GM18858 (cell line): ENCODE data around the gene SRC.

Source experiments
- ATAC-seq: cut with Tn5 transposase; IDR thresholded peaks from one replicate; pipeline ENCODE4 v1.9.1; 2021; ENCODE audit not compliant: unreplicated experiment

Gene SRC

GRCh38 chr20:37345339-37346235 lies at the start of gene SRC:
Gene SRC, plus strand, starts transcription at chr20:37346140. Its CDS starts 38,014 bp downstream, at chr20:37384154.
- ATAC-seq: no peak

- no peak for ATAC-seq
Measured at GRCh38 chr20:37296371-37296770, 49.6 kb upstream of the SRC start.

- no peak for ATAC-seq
Measured at GRCh38 chr20:37297066-37297736, 48.7 kb upstream of the SRC start.

GRCh38 chr20:37298190-37298939 lies 47.6 kb upstream of the SRC start:
- no peak for ATAC-seq

- ATAC-seq: no peak
Measured at GRCh38 chr20:37299718-37300528, 46.0 kb upstream of the SRC start.

GRCh38 chr20:37301120-37301519 lies 44.8 kb upstream of the SRC start:
- ATAC-seq: no peak

GRCh38 chr20:37301558-37301957 lies 44.4 kb upstream of the SRC start:
- no peak for ATAC-seq

- no peak for ATAC-seq
Measured at GRCh38 chr20:37302981-37303380, 43.0 kb upstream of the SRC start.

GRCh38 chr20:37303637-37304036 lies 42.3 kb upstream of the SRC start:
- ATAC-seq: no peak

- ATAC-seq: no peak
Measured at GRCh38 chr20:37305079-37305478, 40.9 kb upstream of the SRC start.

GRCh38 chr20:37305839-37306238 lies 40.1 kb upstream of the SRC start:
- ATAC-seq: no peak

- ATAC-seq: peak; percentile 85
Measured at GRCh38 chr20:37308086-37309050, 37.6 kb upstream of the SRC start.

GRCh38 chr20:37309290-37309689 lies 36.6 kb upstream of the SRC start:
- no peak for ATAC-seq

- no peak for ATAC-seq
Measured at GRCh38 chr20:37309936-37310590, 35.9 kb upstream of the SRC start.

- ATAC-seq: no peak
Measured at GRCh38 chr20:37310951-37311350, 35.0 kb upstream of the SRC start.

- ATAC-seq: no peak
Measured at GRCh38 chr20:37311710-37312355, 34.1 kb upstream of the SRC start.

- ATAC-seq: no peak
Measured at GRCh38 chr20:37313546-37314091, 32.3 kb upstream of the SRC start.

- ATAC-seq: no peak
Measured at GRCh38 chr20:37314099-37314498, 31.8 kb upstream of the SRC start.
